ENCODE measurements around the gene UBE2E2. TPM values are rescaled to one million over a fixed set of nuclear protein-coding genes. Genes with fewer than 3 reads are reported as not detected.

Gene UBE2E2
- polyA plus RNA-seq, 1 experiment, result 41.9 TPM

DNA sequence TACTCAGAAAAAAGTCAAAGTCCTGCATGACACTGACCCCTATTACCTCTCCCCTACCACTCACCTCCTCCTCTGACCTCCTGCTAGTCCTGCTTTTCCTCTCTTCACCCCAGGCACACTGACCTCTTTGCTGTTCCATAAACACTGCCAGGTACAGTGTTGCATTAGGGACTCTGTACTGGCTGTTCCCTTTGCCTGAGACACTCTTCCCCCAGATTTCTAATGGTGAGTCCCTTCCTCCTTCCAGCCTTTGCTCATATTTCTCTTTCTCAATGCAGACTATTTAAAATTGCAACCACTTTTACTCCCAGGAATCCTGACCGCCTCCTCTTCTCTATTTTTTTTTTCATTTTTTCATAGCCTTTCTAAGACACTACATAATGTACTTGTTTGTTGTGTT lies 36.3 kb upstream of the UBE2E2 start:
- no peaks in the 10 kb centered on the region for H3K27me3 ChIP-seq (ENCODE audit: control insufficient read depth, insufficient read depth, low read length)
- POLR2A ChIA-PET, result no interaction called here
- no peak for TF ChIP-seq CTCF (IDR thresholded peaks at IDR 0.05; ENCODE audit: insufficient read depth, low read depth, low read length)
- no peak overlapping the region for H3K4me3 ChIP-seq (ENCODE audit: low read depth, low read length)
- CTCF ChIA-PET, result no interaction called here
- H3K36me3 ChIP-seq (ENCODE audit: control insufficient read depth, insufficient read depth, low read length), result no peaks in the 10 kb centered on the region
- DNase-seq (ENCODE audit: low read depth), result no peak

- no peak for TF ChIP-seq CTCF (IDR thresholded peaks at IDR 0.05; ENCODE audit: insufficient read depth, low read depth, low read length)
- Histone ChIP-seq H3K4me3 (ENCODE audit: low read depth, low read length) (no peak overlapping the region), H3K36me3 (ENCODE audit: control insufficient read depth, insufficient read depth, low read length) (no peaks in the 10 kb centered on the region), H3K27me3 (ENCODE audit: control insufficient read depth, insufficient read depth, low read length) (no peaks in the 10 kb centered on the region)
- no peak for DNase-seq (ENCODE audit: low read depth)
- CTCF ChIA-PET, result interaction anchor here (1.5 kb wide), 1 partner anchor 9 kb away, joined by 3 read pairs; no protein-coding TSS in a partner anchor
- POLR2A ChIA-PET, result no interaction called here
Measured at GRCh38 chr3:23169551-23169950, 33.6 kb upstream of the UBE2E2 start.

DNA sequence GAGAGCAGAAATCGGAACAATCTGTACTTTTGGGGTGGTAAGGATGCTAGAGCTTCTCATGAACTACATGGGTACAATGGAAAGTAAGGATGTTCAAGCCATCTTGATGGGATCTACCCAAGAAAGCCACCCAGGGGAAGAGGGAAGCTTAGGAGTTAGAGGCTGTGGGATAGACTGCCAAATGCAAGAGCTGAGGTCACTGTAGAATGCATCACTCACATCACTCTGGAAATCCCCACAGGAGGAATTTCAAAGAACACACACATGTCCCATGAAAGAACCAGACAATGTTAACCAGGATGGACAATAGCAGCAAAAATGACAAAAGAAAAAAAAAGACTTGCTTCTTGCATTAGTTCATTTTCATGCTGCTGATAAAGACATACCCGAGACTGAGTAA lies 32.8 kb upstream of the UBE2E2 start:
- TF ChIP-seq CTCF (IDR thresholded peaks at IDR 0.05; ENCODE audit: insufficient read depth, low read depth, low read length), result no peak
- H3K27me3 ChIP-seq (ENCODE audit: control insufficient read depth, insufficient read depth, low read length), result no peaks in the 10 kb centered on the region
- ChIA-PET CTCF (interaction anchor here (1.5 kb wide), 1 partner anchor 9 kb away, joined by 3 read pairs; no protein-coding TSS in a partner anchor), POLR2A (no interaction called here)
- no peak for DNase-seq (ENCODE audit: low read depth)
- no peak overlapping the region for H3K4me3 ChIP-seq (ENCODE audit: low read depth, low read length)
- H3K36me3 ChIP-seq (ENCODE audit: control insufficient read depth, insufficient read depth, low read length), result no peaks in the 10 kb centered on the region

GRCh38 chr3:23172059-23172458 lies 31.1 kb upstream of the UBE2E2 start:
- no peak for DNase-seq (ENCODE audit: low read depth)
- Histone ChIP-seq H3K27me3 (ENCODE audit: control insufficient read depth, insufficient read depth, low read length) (no peaks in the 10 kb centered on the region), H3K4me3 (ENCODE audit: low read depth, low read length) (no peak overlapping the region), H3K36me3 (ENCODE audit: control insufficient read depth, insufficient read depth, low read length) (no peaks in the 10 kb centered on the region)
- ChIA-PET CTCF (no interaction called here), POLR2A (no interaction called here)
- no peak for TF ChIP-seq CTCF (IDR thresholded peaks at IDR 0.05; ENCODE audit: insufficient read depth, low read depth, low read length)

GRCh38 chr3:23174426-23175039 lies 28.6 kb upstream of the UBE2E2 start:
- Histone ChIP-seq H3K27me3 (ENCODE audit: control insufficient read depth, insufficient read depth, low read length) (no peaks in the 10 kb centered on the region), H3K4me3 (ENCODE audit: low read depth, low read length) (no peak overlapping the region), H3K36me3 (ENCODE audit: control insufficient read depth, insufficient read depth, low read length) (no peaks in the 10 kb centered on the region)
- DNase-seq (ENCODE audit: low read depth), result no peak
- CTCF ChIA-PET, result interaction anchor here (1.6 kb wide), 1 partner anchor 10 kb away, joined by 5 read pairs; no protein-coding TSS in a partner anchor
- POLR2A ChIA-PET, result no interaction called here
- TF ChIP-seq CTCF (IDR thresholded peaks at IDR 0.05; ENCODE audit: insufficient read depth, low read depth, low read length), result no peak
